GM19395 (cell line): ENCODE data around the gene HOXC5.
A peak's percentile ranks its signal among the peaks of the same experiment; 100 is the strongest.

ENCODE experiments used
- ATAC-seq: cut with Tn5 transposase; IDR thresholded peaks from one replicate; pipeline ENCODE4 v1.9.1; 2021; ENCODE audit warnings: mild to moderate bottlenecking, moderate library complexity; ENCODE audit not compliant: unreplicated experiment

The HOXC5 gene

GRCh38 chr12:54045401-54045800 lies 12.6 kb downstream of the HOXC5 start:
- ATAC-seq: no peak

GRCh38 chr12:54045868-54046521 lies 13.1 kb downstream of the HOXC5 start:
- no peak for ATAC-seq

- ATAC-seq: no peak
Observed at GRCh38 chr12:54046809-54047159, 13.9 kb downstream of the HOXC5 start.

- ATAC-seq: no peak
Observed at GRCh38 chr12:54047160-54047963, 14.5 kb downstream of the HOXC5 start.

- ATAC-seq: no peak
Observed at GRCh38 chr12:54047964-54048303, 15.1 kb downstream of the HOXC5 start.

GRCh38 chr12:54048406-54049093 lies 15.7 kb downstream of the HOXC5 start:
- no peak for ATAC-seq

- ATAC-seq: no peak
Observed at GRCh38 chr12:54049108-54049507, 16.3 kb downstream of the HOXC5 start.

- no peak for ATAC-seq
Observed at GRCh38 chr12:54050482-54050810, 17.6 kb downstream of the HOXC5 start.

GRCh38 chr12:54051026-54051842 lies 18.4 kb downstream of the HOXC5 start:
- ATAC-seq: no peak

- ATAC-seq: no peak
Observed at GRCh38 chr12:54051874-54052437, 19.1 kb downstream of the HOXC5 start.

GRCh38 chr12:54052438-54053002 lies 19.7 kb downstream of the HOXC5 start:
- ATAC-seq: no peak

- peak; percentile 73 for ATAC-seq
Observed at GRCh38 chr12:54053003-54053750, 20.3 kb downstream of the HOXC5 start.

- ATAC-seq: peak; percentile 55
Observed at GRCh38 chr12:54053751-54054741, 21.2 kb downstream of the HOXC5 start, which contains the start of gene HOXC4. HOXC4 (plus strand) TSS chr12:54053835; CDS start chr12:54053923, 88 bp downstream.

- no peak for ATAC-seq
Observed at GRCh38 chr12:54054742-54055194, 21.9 kb downstream of the HOXC5 start.

GRCh38 chr12:54055552-54055951 lies 22.7 kb downstream of the HOXC5 start:
- no peak for ATAC-seq

- ATAC-seq: no peak
Observed at GRCh38 chr12:54056110-54056509, 23.3 kb downstream of the HOXC5 start.

GRCh38 chr12:54058128-54058768 lies 25.4 kb downstream of the HOXC5 start:
- ATAC-seq: no peak

GRCh38 chr12:54059668-54060067 lies 26.8 kb downstream of the HOXC5 start:
- no peak for ATAC-seq
